ENCODE data around the gene NIN.

DNA sequence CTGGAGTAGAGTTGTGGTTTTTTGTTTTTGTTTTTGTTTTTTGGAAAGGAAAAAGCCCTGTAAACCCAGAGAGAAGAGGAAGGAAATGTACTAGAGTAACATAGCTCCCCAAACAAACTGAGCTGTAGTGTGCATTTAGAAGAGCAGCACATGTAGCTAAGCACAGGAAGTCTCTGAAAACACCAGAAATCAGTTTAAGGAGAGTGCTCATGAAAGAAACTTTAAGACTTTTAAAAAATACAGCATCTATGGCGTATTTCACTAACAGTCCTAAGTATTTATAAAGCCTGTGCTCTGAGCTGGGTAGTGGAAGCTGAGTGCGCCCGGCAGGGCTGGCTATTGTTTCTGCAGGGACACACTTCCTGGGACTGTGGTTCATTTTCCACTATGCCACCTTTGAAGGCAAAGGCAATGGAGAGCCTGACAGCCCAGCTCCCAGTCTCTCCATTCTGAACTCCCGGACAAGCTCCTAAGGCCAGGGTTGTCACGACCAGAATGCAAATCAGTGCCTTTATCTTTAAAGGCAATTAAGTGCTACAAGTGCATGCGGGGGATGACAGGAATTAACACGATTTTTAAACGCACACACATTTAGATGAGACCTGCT, 45.4 kb downstream of the NIN start:
- TF ChIP-seq, protein P1, sequence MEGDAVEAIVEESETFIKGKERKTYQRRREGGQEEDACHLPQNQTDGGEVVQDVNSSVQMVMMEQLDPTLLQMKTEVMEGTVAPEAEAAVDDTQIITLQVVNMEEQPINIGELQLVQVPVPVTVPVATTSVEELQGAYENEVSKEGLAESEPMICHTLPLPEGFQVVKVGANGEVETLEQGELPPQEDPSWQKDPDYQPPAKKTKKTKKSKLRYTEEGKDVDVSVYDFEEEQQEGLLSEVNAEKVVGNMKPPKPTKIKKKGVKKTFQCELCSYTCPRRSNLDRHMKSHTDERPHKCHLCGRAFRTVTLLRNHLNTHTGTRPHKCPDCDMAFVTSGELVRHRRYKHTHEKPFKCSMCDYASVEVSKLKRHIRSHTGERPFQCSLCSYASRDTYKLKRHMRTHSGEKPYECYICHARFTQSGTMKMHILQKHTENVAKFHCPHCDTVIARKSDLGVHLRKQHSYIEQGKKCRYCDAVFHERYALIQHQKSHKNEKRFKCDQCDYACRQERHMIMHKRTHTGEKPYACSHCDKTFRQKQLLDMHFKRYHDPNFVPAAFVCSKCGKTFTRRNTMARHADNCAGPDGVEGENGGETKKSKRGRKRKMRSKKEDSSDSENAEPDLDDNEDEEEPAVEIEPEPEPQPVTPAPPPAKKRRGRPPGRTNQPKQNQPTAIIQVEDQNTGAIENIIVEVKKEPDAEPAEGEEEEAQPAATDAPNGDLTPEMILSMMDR (IDR thresholded peaks at IDR 0.05), result no peak
- no peak for TF ChIP-seq POLR2A (IDR thresholded peaks at IDR 0.05)
- no peak for TF ChIP-seq POLR2AphosphoS5 (IDR thresholded peaks at IDR 0.05)
- no peak for TF ChIP-seq EP300 (IDR thresholded peaks at IDR 0.05; ENCODE audit: low read depth)

Measured in transverse colon (tissue), 4 donors.